Neuronal stem cell (in vitro differentiated cells): ENCODE results near the gene UBE2J2.
A peak's percentile ranks its signal among the peaks of the same experiment; 100 is the strongest.

Experiments used
- DNase-seq: peaks from one replicate; pipeline ENCODE4 v3.0.0-alpha.2; 2013; ENCODE audit warnings: low spot score
- H2AFZ ChIP-seq: one replicate; pipeline ENCODE4 v1.6.1; 2013; ENCODE audit warnings: mild to moderate bottlenecking, low read length, inconsistent platforms
- H2AK5ac ChIP-seq: 2 replicates; pipeline ENCODE4 v1.6.1; 2013; ENCODE audit warnings: low read depth, mild to moderate bottlenecking, inconsistent platforms, low read length, moderate library complexity, mixed read lengths
- H2BK120ac ChIP-seq: 2 replicates; pipeline ENCODE4 v1.6.1; 2013; ENCODE audit warnings: low read depth, mild to moderate bottlenecking, inconsistent platforms, low read length, moderate library complexity, mixed read lengths
- H2BK12ac ChIP-seq: one replicate; pipeline ENCODE4 v1.6.1; 2013; ENCODE audit warnings: low read length, inconsistent platforms
- H2BK15ac ChIP-seq: 2 replicates; pipeline ENCODE4 v1.6.1; 2013; ENCODE audit warnings: mild to moderate bottlenecking, low read length, inconsistent platforms, mixed read lengths
- H2BK5ac ChIP-seq: one replicate; pipeline ENCODE4 v1.6.1; 2013; ENCODE audit warnings: inconsistent platforms, mild to moderate bottlenecking, low read length, moderate library complexity
- H3K14ac ChIP-seq: one replicate; pipeline ENCODE4 v1.6.1; 2013; ENCODE audit warnings: low read length, inconsistent platforms
- H3K18ac ChIP-seq: 2 replicates; pipeline ENCODE4 v1.6.1; 2013; ENCODE audit warnings: low read length, inconsistent platforms
- H3K23ac ChIP-seq: 2 replicates; pipeline ENCODE4 v1.6.1; 2013; ENCODE audit warnings: low read depth, mild to moderate bottlenecking, mixed read lengths, low read length, inconsistent platforms; ENCODE audit not compliant: poor library complexity
- H3K27ac ChIP-seq: replicated peaks from 3 replicates; pipeline ENCODE4 v1.5.1; 2013; ENCODE audit warnings: low read length, inconsistent platforms
- H3K27me3 ChIP-seq, 3 experiments: 2 replicates each; pipeline ENCODE4 v1.6.1; 2013; ENCODE audit warnings: low read length in 3 of 3, mild to moderate bottlenecking in 2 of 3, inconsistent platforms in 1 of 3, low read depth in 1 of 3, mixed read lengths in 1 of 3, moderate library complexity in 1 of 3; ENCODE audit not compliant: control insufficient read depth in 3 of 3, insufficient read depth in 3 of 3
- H3K36me3 ChIP-seq, 2 donors: replicated peaks in 1 of 2; 2 replicates each; pipeline ENCODE4 v1.6.1; 2013; ENCODE audit warnings: low read length in 2 of 2; ENCODE audit not compliant: control insufficient read depth in 2 of 2, insufficient read depth in 2 of 2
- H3K4ac ChIP-seq: 2 replicates; pipeline ENCODE4 v1.6.1; 2013; ENCODE audit warnings: inconsistent platforms, mild to moderate bottlenecking, low read length, moderate library complexity
- H3K4me1 ChIP-seq, 2 donors: 1 replicate in 1 of 2; 2 replicates in 1 of 2; pipeline ENCODE4 v1.6.1; 2013; ENCODE audit warnings: low read length in 2 of 2, low read depth in 1 of 2; ENCODE audit not compliant: control insufficient read depth in 2 of 2, insufficient read depth in 1 of 2
- H3K4me2 ChIP-seq: one replicate; pipeline ENCODE4 v1.6.1; 2013; ENCODE audit warnings: mild to moderate bottlenecking, low read length, inconsistent platforms; ENCODE audit not compliant: insufficient read depth, poor library complexity, severe bottlenecking
- H3K4me3 ChIP-seq, 2 donors: 2 replicates each; pipeline ENCODE4 v1.5.1; 2013; ENCODE audit warnings: low read length in 2 of 2, mild to moderate bottlenecking in 2 of 2, inconsistent platforms in 1 of 2, moderate library complexity in 1 of 2
- H3K79me1 ChIP-seq: one replicate; pipeline ENCODE4 v1.6.1; 2013; ENCODE audit warnings: low read depth, mild to moderate bottlenecking, inconsistent platforms, low read length, moderate library complexity
- H3K9ac ChIP-seq: one replicate; pipeline ENCODE4 v1.6.1; 2013; ENCODE audit warnings: mild to moderate bottlenecking, low read depth, low read length, inconsistent platforms; ENCODE audit not compliant: poor library complexity
- H3K9me3 ChIP-seq, 2 donors: replicated peaks in 1 of 2; 2 replicates each; pipeline versions ENCODE3 to v1.6.1; 2013; ENCODE audit warnings: low read length in 2 of 2, mild to moderate bottlenecking in 2 of 2, inconsistent platforms in 1 of 2, low read depth in 1 of 2, mixed read lengths in 1 of 2, moderate library complexity in 1 of 2; ENCODE audit not compliant: control insufficient read depth in 2 of 2, insufficient read depth in 1 of 2
- H4K8ac ChIP-seq: one replicate; pipeline ENCODE4 v1.6.1; 2013; ENCODE audit warnings: low read depth, mild to moderate bottlenecking, inconsistent platforms, low read length, moderate library complexity
- H4K91ac ChIP-seq: one replicate; pipeline ENCODE4 v1.6.1; 2013; ENCODE audit warnings: low read length, low read depth, mild to moderate bottlenecking, inconsistent platforms; ENCODE audit not compliant: poor library complexity
- WGBS, 2 donors: extraction: QIAGEN DNeasy Blood & Tissue Kit; methylation state at CpG; one replicate each; pipeline ENCODE4 v1.1.7; 2013; ENCODE audit warnings: missing lambda C conversion rate in 2 of 2, mixed read lengths in 1 of 2; ENCODE audit not compliant: insufficient read length in 2 of 2, insufficient replicate concordance in 1 of 2; ENCODE audit errors: extremely low coverage in 2 of 2; 5-methylcytosine and 5-hydroxymethylcytosine counted together

Gene UBE2J2

DNA sequence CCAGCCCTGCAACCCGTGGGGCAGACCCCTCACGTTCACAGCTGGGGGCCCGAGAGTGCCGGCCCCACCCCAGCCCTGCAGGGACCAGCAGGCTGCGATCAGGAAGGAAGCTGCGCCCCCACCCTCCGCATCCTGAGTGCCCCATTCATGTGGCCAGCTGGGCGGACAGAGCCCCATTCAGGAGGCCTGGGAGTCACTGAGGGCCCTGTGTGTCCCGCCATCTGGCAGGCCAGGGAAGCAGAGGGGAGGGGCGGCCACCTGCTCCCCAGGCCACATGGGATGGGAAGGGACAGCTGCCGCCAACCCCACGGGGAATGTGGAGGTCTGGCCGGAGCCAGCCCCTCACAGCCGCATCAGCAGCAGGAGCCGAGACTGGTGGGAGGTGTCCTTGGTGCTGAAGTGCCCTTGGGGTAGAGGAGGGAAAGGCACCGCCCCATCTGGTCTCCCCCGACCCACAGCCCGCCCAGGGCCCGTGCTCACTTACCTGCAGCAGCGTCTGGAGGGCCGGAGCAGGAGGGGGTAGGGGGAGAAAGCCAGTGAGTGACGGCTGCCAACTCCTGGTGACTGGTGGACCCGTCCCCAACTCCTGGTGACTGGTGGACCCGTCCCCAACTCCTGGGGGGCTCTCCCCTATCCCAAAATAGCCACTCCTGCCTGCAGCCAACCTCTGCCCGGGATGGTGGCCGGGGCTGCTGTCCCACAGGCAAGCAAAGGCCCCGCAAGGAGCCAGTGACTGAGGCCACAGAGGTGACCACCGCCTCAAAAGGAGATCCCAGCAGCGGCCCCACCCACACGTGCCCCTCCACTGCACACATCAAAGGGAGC is 25.4 kb upstream of the UBE2J2 start:
- DNase-seq = no peak

DNA sequence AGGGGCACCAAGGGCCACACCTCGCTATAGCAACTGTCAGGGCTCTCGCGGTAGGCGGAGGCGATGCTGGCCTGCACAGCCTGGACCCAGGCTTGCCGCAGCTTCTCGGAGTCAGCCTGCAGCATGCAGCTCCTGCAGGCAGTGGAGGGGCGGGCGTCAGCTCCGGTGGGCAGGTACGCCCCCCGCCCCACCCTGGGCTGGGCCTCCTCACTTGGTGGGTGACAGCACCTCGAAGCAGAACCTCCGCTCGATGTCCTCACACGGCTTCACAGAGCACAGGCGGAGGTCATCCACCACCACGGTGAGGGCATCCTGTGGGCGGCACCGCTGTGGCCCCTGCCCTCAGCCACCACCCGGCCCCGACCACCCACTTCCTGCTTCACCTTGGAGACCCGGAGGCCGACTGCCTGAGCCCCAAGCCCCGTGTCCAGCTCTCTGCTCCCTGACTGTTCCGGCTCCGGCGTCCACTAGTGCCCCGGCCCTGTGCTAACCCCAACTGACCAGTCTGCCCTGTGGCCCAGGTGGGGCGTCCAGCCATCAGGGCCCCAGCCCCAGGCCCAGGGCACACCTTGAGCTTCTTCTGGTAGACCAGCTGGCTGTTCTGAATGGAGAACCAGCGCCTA is 24.3 kb upstream of the UBE2J2 start:
- WGBS, 2 donors = no CpG with 5 or more reads among the region's 31 CpGs
- Histone ChIP-seq H3K79me1 (peaks cover 4% of the 10 kb centered on the region), H3K18ac (no peak overlapping the region), H2BK12ac (no peak overlapping the region), H2AK5ac (no peak overlapping the region), H3K4ac (no peak overlapping the region), H3K14ac (no peak overlapping the region), H4K91ac (no peak overlapping the region), H3K4me2 (no peak overlapping the region), H3K23ac (no peak overlapping the region), H4K8ac (peak overlapping the region; percentile 43), H2BK120ac (no peak overlapping the region), H3K9ac (no peak overlapping the region), H2BK15ac (no peak overlapping the region), H2AFZ (no peak overlapping the region), H3K4me3 (no peak overlapping the region), H3K9me3 (peaks cover 0 to 3% of the 10 kb centered on the region in 2 donors), H3K27me3 (no peaks in the 10 kb centered on the region), H2BK5ac (peak overlapping the region; percentile 24), H3K36me3 (peaks cover 3 to 31% of the 10 kb centered on the region in 2 donors), H3K27ac (no peak overlapping the region), H3K4me1 (no peaks in the 10 kb centered on the region)
- no peak for DNase-seq

More for the DNA sequence above, 25.4 kb upstream of the UBE2J2 start:
- Histone ChIP-seq H3K14ac (no peak overlapping the region), H3K4ac (no peak overlapping the region), H3K18ac (no peak overlapping the region), H2BK120ac (no peak overlapping the region), H2AK5ac (no peak overlapping the region), H2BK5ac (no peak overlapping the region), H3K9me3 (peaks cover 0 to 3% of the 10 kb centered on the region in 2 donors), H3K36me3 (peaks cover 3 to 28% of the 10 kb centered on the region in 2 donors), H2BK12ac (no peak overlapping the region), H3K4me2 (no peak overlapping the region), H2AFZ (no peak overlapping the region), H3K79me1 (peaks cover 4% of the 10 kb centered on the region), H3K27me3 (no peaks in the 10 kb centered on the region), H2BK15ac (no peak overlapping the region), H3K4me3 (no peak overlapping the region), H3K23ac (peak overlapping the region; percentile 39), H3K4me1 (no peaks in the 10 kb centered on the region), H4K8ac (no peak overlapping the region), H4K91ac (no peak overlapping the region), H3K9ac (no peak overlapping the region), H3K27ac (no peak overlapping the region)
- no CpG with 5 or more reads among the region's 30 CpGs for WGBS, 2 donors

DNA sequence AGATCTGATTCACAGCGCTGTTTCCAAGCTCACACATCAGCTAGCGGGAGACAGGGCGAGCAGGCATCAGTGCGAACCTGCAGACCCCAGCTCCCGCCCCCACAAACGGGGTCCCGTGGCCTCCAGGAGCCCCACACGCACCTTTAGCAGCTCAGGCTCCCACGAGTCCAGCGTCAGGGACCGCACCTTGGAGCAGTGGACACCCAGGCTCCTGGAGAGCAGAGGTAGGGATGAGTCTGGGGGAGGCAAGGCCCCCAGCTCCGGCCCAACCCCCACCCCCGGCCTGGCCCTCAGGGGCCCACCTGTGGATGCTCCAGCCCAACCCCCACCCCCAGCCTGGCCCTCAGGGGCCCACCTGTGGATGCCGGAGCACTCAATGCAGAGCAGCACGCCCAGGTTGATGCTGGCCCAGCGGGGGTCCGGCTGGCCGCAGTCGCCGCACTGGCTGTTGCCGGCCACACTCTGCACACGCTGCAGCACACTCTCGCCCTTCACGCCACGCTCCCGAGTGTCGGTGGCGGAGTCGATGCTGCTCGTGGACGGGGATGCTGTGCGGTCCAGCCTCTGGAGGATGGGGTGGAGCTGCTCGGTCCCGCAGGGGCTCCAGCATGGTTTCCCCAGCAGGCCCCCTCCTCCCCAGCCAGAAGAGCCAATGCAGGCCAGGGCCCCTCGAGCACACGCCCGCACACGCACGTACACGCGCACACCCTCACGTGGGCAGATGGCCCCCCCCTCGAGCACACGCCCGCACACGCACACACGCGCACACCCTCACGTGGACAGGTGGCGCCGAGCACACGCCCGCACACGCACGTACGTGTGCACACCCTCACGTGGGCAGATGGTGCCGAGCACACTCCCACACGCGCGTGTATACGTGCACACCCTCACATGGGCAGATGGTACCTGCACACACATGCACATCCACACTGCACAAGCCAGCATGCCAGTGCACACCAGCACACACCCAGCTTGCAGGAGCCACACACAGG is 22.7 kb upstream of the UBE2J2 start:
- H2BK12ac ChIP-seq = no peak overlapping the region
- no peak overlapping the region for H2BK120ac ChIP-seq
- no peak overlapping the region for H2BK15ac ChIP-seq
- H4K8ac ChIP-seq = peak overlapping the region; percentile 43
- no peak overlapping the region for H2BK5ac ChIP-seq
- peak overlapping the region in 1 of 2 donors; percentile 68 for H3K4me3 ChIP-seq
- H3K9me3 ChIP-seq = peaks cover 0 to 3% of the 10 kb centered on the region in 2 donors
- H2AFZ ChIP-seq = no peak overlapping the region
- peak overlapping the region; percentile 70 for H3K9ac ChIP-seq
- H3K27me3 ChIP-seq = no peaks in the 10 kb centered on the region
- H3K27ac ChIP-seq = no peak overlapping the region
- no peak overlapping the region for H3K4me2 ChIP-seq
- no peak overlapping the region for H2AK5ac ChIP-seq
- peaks cover 4% of the 10 kb centered on the region for H3K79me1 ChIP-seq
- no peak overlapping the region for H4K91ac ChIP-seq
- peak overlapping the region; percentile 89 for H3K23ac ChIP-seq
- no CpG with 5 or more reads among the region's 62 CpGs for WGBS, 2 donors
- no peak overlapping the region for H3K4ac ChIP-seq
- H3K36me3 ChIP-seq = peaks cover 3 to 31% of the 10 kb centered on the region in 2 donors
- H3K4me1 ChIP-seq = no peaks in the 10 kb centered on the region
- DNase-seq = no peak
- no peak overlapping the region for H3K18ac ChIP-seq
- no peak overlapping the region for H3K14ac ChIP-seq
